ENCODE measurements around the gene ZNF724.
A peak's percentile ranks its signal among the peaks of the same experiment; 100 is the strongest.
"Not testable (repeated sequence)": the region's sequence is repeated elsewhere in the genome, so short reads cannot be mapped to it uniquely, and the experiment has no call there.

ZNF724 gene

GRCh38 chr19:23261496-23262020, 11.4 kb upstream of the ZNF724 start:
- H3K4me3 ChIP-seq (replicated peaks in 1 of 2; ENCODE audit: low read depth in 2 of 2, low read length in 2 of 2), result no peak overlapping the region
- no peak for DNase-seq (ENCODE audit: low read depth in 2 of 2)
- TF ChIP-seq, protein P1, sequence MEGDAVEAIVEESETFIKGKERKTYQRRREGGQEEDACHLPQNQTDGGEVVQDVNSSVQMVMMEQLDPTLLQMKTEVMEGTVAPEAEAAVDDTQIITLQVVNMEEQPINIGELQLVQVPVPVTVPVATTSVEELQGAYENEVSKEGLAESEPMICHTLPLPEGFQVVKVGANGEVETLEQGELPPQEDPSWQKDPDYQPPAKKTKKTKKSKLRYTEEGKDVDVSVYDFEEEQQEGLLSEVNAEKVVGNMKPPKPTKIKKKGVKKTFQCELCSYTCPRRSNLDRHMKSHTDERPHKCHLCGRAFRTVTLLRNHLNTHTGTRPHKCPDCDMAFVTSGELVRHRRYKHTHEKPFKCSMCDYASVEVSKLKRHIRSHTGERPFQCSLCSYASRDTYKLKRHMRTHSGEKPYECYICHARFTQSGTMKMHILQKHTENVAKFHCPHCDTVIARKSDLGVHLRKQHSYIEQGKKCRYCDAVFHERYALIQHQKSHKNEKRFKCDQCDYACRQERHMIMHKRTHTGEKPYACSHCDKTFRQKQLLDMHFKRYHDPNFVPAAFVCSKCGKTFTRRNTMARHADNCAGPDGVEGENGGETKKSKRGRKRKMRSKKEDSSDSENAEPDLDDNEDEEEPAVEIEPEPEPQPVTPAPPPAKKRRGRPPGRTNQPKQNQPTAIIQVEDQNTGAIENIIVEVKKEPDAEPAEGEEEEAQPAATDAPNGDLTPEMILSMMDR (IDR thresholded peaks at IDR 0.05; ENCODE audit: low read depth, low read length), result no peak

DNA sequence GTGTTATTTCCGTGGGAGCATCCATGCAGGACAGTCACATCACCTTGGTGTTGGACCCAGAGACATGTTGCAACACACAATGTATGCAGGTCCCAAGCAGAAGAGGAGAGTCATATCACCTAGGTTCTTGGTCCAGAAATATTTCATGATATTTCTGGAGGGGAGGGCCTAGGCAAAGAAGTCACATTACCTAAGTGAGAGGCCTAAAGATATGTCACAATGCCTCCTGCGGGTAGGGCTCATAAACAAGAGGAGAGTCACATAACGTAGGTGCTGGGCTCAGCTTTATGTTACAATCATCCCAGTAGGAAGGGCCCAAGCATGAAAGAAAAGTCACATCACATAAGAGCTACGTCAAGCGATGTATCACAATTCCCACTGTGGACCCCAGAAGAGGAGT, 10.8 kb upstream of the ZNF724 start:
- TF ChIP-seq, protein P1 (IDR thresholded peaks at IDR 0.05; ENCODE audit: low read depth, low read length), result no peak
- no peak overlapping the region for H3K4me3 ChIP-seq (replicated peaks in 1 of 2; ENCODE audit: low read depth in 2 of 2, low read length in 2 of 2)
- no peak for DNase-seq (ENCODE audit: low read depth in 2 of 2)

GRCh38 chr19:23259961-23260360, 9.8 kb upstream of the ZNF724 start:
- TF ChIP-seq, protein P1 (IDR thresholded peaks at IDR 0.05; ENCODE audit: low read depth, low read length), result no peak
- no peak for DNase-seq (ENCODE audit: low read depth in 2 of 2)
- H3K4me3 ChIP-seq (replicated peaks in 1 of 2; ENCODE audit: low read depth in 2 of 2, low read length in 2 of 2), result no peak overlapping the region

DNA sequence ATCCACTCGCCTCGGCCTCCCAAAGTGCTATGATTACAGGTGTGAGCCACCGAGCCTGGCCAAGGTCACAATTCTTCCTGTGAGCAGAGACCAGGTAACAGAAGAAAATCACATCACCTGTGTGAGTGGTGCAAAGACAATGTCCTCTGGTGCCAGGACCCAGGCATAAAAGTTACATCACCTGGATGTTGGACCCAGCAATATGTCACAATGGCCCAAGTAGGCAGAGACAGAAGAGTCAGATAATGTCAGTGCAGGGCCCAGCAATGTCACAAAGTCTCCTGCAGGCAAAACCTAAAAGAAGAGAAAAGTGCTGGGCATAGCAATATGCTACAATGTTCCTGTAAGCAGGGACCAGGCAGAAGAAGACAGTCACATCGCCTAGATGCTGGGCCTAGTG, 5.5 kb upstream of the ZNF724 start:
- H3K4me3 ChIP-seq (replicated peaks in 1 of 2; ENCODE audit: low read depth in 2 of 2, low read length in 2 of 2), result no peak overlapping the region
- TF ChIP-seq, protein P1 (IDR thresholded peaks at IDR 0.05; ENCODE audit: low read depth, low read length), result no peak
- no peak for DNase-seq (ENCODE audit: low read depth in 2 of 2)

GRCh38 chr19:23254141-23254910, 4.1 kb upstream of the ZNF724 start:
- DNase-seq (ENCODE audit: low read depth in 2 of 2), result no peak
- TF ChIP-seq, protein P1 (IDR thresholded peaks at IDR 0.05; ENCODE audit: low read depth, low read length), result no peak
- H3K4me3 ChIP-seq (replicated peaks in 1 of 2; ENCODE audit: low read depth in 2 of 2, low read length in 2 of 2), result no peak overlapping the region

DNA sequence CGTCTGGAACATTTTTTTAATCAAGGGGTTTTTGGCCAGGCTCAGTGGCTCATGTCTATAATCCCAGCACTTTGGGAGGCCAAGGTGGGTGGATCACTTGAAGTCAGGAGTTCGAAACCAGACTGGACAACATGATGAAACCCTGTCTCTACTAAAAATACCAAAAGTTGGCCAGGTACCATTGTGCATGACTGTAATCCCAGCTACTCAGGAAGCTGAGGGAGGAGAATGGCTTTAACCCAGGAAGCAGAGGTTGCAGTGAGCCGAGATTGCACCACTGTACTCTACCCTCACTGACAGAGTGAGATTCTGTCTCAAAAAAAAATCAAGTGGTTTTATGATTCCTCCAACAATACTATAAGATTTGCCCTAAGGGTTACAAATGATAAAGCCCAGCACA, 3.1 kb upstream of the ZNF724 start:
- H3K4me3 ChIP-seq (replicated peaks in 1 of 2; ENCODE audit: low read depth in 2 of 2, low read length in 2 of 2), result not testable (repeated sequence)
- peak; percentile 41 to 56 for DNase-seq (ENCODE audit: low read depth in 2 of 2)

GRCh38 chr19:23241419-23241818, 8.8 kb downstream of the ZNF724 start:
- DNase-seq (ENCODE audit: low read depth in 2 of 2), result peak in 1 of 2 donors; percentile 4
- H3K4me3 ChIP-seq (replicated peaks in 1 of 2; ENCODE audit: low read depth in 2 of 2, low read length in 2 of 2), result no peak overlapping the region
- TF ChIP-seq, protein P1 (IDR thresholded peaks at IDR 0.05; ENCODE audit: low read depth, low read length), result no peak
